ENCODE results near the gene FOXO1. TPM values are rescaled to one million over a fixed set of nuclear protein-coding genes. Genes with fewer than 3 reads are reported as not detected.
A peak's percentile ranks its signal among the peaks of the same experiment; 100 is the strongest.
"Not testable (repeated sequence)": the region's sequence is repeated elsewhere in the genome, so short reads cannot be mapped to it uniquely, and the experiment has no call there.

Gene FOXO1
- total RNA-seq, 1 experiment from 2014 or later: 24.3 TPM

- no peaks in the 10 kb centered on the region for H3K36me3 ChIP-seq (replicated peaks; ENCODE audit: control insufficient read depth, insufficient read depth, low read length)
- H3K27me3 ChIP-seq (ENCODE audit: control insufficient read depth, insufficient read depth, low read length): no peaks in the 10 kb centered on the region
- H3K4me3 ChIP-seq (ENCODE audit: insufficient read depth, low read depth, low read length): no peak overlapping the region
- no peak for DNase-seq
Observed at GRCh38 chr13:40672765-40673397, 6.4 kb upstream of the FOXO1 start.

DNA sequence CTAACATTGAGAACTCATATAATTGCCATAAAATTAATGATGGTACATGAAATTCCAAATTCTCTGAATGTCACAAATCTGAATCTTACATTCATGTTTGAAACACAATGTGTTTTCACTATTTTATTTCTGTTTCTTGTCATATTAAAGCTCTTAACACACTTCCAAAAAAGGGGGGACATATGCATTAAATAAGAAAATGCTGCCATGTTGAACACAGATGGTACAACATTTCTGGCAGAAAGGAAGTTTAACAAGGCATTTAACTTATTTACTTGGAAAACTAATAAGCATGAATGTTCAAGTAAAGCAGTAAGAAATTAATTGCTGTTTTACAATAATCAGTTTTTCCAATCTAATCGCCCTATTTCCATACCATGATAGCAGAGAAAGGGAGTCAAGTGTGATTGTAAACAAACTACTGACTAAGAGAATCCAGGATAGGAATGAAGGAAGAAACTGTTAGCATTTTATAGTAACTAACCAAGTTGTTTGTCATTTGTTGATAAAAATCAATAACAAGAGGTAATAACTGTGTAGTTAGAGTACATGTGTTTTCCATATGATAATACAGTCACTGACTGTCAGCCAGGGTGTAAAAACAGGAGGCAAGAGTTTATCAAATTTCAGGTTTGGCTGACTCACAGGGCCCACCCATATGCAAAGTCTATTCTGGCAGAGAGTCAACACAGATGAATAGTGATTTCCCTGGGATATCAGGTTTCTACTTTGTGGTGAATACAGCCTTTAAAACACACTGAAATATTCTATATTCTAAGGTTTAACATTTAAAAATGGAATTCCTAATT, 5.7 kb upstream of the FOXO1 start:
- Histone ChIP-seq H3K27me3 (ENCODE audit: control insufficient read depth, insufficient read depth, low read length) (no peaks in the 10 kb centered on the region), H3K4me3 (ENCODE audit: insufficient read depth, low read depth, low read length) (no peak overlapping the region), H3K36me3 (replicated peaks; ENCODE audit: control insufficient read depth, insufficient read depth, low read length) (no peaks in the 10 kb centered on the region)
- DNase-seq: peak; percentile 63

DNA sequence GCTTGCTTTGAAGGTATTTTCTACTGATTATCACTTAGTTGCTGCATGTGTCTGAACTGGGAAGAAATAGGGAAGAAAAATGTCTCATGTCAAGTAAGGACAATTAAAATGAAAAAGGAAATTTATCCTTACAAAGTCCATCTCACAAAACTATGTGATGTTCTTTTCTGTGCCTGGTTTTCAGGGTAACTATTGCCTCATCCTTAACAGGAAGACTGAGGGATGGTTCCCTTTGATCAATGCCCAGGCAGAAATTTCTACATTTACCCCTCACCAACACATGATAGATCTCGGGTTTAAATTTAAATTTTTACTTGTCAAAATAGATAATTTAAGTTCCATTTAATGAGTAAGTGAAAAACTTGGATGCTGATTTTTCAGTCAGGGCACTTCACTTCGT, 3.9 kb upstream of the FOXO1 start:
- Histone ChIP-seq H3K36me3 (replicated peaks; ENCODE audit: control insufficient read depth, insufficient read depth, low read length) (no peaks in the 10 kb centered on the region), H3K4me3 (ENCODE audit: insufficient read depth, low read depth, low read length) (no peak overlapping the region), H3K27me3 (ENCODE audit: control insufficient read depth, insufficient read depth, low read length) (no peaks in the 10 kb centered on the region)
- no peak for DNase-seq

GRCh38 chr13:40668335-40668734, 1.9 kb upstream of the FOXO1 start:
- H3K4me3 ChIP-seq (ENCODE audit: insufficient read depth, low read depth, low read length): no peak overlapping the region

GRCh38 chr13:40667622-40667978, 1.2 kb upstream of the FOXO1 start:
- peak overlapping the region; percentile 68 for H3K4me3 ChIP-seq (ENCODE audit: insufficient read depth, low read depth, low read length)
- H3K36me3 ChIP-seq (replicated peaks; ENCODE audit: control insufficient read depth, insufficient read depth, low read length): no peaks in the 10 kb centered on the region
- DNase-seq: peak; percentile 67
- H3K27me3 ChIP-seq (ENCODE audit: control insufficient read depth, insufficient read depth, low read length): no peaks in the 10 kb centered on the region

More at GRCh38 chr13:40668335-40668734, 1.9 kb upstream of the FOXO1 start:
- H3K27me3 ChIP-seq (ENCODE audit: control insufficient read depth, insufficient read depth, low read length): no peaks in the 10 kb centered on the region
- peak; percentile 81 for DNase-seq
- H3K36me3 ChIP-seq (replicated peaks; ENCODE audit: control insufficient read depth, insufficient read depth, low read length): no peaks in the 10 kb centered on the region

GRCh38 chr13:40666933-40667621, 636 bp upstream of the FOXO1 start:
- Histone ChIP-seq H3K4me3 (ENCODE audit: insufficient read depth, low read depth, low read length) (peak overlapping the region; percentile 68), H3K36me3 (replicated peaks; ENCODE audit: control insufficient read depth, insufficient read depth, low read length) (no peaks in the 10 kb centered on the region), H3K27me3 (ENCODE audit: control insufficient read depth, insufficient read depth, low read length) (no peaks in the 10 kb centered on the region)
- DNase-seq: peak; percentile 90

DNA sequence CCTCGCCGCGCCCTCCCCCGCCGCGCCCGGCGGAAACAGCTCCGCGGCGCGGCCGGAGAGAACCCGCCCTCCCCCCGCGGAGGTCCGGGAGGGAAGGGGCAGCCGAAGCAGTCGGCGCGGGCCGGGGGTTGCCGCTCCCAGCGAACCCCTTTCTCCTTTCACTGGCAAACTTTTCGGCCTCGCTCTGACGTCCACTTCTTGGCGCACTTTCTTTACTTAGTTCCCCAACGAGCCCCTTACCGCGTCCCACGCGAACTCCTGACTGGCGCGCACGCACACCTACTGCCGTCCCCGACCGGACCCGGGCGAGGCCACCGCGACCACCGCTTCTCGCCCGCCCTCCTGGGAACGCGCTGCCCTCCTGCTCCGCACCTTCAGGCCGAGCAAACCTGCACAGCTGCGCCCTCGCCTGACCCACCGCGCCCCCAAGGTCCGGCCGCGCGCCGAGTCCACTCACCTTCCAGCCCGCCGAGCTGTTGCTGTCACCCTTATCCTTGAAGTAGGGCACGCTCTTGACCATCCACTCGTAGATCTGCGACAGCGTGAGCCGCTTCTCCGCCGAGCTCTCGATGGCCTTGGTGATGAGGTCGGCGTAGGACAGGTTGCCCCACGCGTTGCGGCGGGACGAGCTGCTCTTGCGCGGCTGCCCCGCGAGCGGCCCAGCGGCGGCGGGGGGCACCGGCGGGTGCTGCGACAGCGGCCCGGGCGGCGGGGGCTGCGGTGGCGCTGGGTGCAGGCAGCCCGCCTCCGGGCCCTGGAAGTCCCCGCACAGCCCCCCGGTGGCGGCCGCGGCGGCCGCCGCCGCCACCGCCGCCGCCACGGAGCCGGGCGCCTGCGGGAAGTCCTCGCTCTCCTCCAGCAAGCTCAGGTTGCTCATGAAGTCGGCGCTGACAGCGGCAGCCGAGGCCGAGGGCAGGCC, 1.1 kb downstream of the FOXO1 start:
- peak overlapping the region; percentile 96 for H3K4me3 ChIP-seq (ENCODE audit: insufficient read depth, low read depth, low read length)
- peak; percentile 72 for DNase-seq
- no peaks in the 10 kb centered on the region for H3K36me3 ChIP-seq (replicated peaks; ENCODE audit: control insufficient read depth, insufficient read depth, low read length)
- no peaks in the 10 kb centered on the region for H3K27me3 ChIP-seq (ENCODE audit: control insufficient read depth, insufficient read depth, low read length)

DNA sequence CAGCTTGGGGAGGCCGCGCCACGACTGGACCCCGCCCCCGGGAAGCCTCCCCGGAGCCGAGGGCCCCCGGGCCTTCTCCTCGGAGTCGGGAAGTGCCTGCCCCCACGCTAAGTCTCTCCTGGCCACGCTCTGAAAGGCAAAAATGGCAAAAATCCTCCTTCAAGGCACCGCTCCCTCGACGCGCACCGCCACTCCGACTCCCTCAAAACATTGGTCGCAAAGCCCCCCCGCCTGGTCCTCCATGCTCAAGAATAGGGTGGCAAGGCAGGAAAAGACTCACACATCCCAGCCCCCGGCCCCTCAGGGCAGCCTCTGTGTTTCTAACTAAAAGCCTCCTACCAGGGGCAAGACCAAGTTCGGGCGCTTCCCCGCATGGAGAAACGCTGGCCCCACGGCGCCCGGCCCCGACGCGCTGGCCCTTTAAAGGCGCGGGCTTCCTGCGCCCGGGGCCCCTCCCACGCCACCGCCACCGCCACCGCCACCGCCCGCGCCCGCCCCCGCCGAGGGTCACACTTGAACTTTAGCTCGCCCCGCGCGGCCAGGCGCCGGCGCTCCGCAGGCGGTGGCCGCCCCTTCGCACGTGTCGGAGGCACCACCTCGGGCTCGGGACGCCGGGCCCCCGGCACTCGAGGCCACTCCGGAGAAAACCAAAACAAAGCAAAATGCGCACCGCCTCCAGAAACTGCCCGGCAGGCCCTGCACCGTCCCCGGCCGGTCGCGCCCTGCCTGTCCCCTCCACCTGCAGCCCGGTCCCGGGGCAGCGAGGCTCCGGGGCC, 1.9 kb downstream of the FOXO1 start:
- H3K27me3 ChIP-seq (ENCODE audit: control insufficient read depth, insufficient read depth, low read length): no peaks in the 10 kb centered on the region
- DNase-seq: peak; percentile 83
- H3K4me3 ChIP-seq (ENCODE audit: insufficient read depth, low read depth, low read length): peak overlapping the region; percentile 96
- no peaks in the 10 kb centered on the region for H3K36me3 ChIP-seq (replicated peaks; ENCODE audit: control insufficient read depth, insufficient read depth, low read length)

DNA sequence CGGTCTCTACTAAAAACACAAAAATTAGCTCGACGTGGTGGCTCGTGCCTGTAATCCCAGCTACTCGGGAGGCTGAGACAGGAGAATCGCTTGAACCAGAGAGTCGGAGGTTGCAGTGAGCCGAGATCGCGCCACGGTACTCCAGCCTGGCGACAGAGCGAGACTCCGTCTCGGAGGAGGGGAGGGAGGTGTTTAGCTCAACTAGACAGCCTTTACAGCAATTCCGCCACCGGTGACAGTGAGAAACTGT, 2.4 kb downstream of the FOXO1 start:
- not testable (repeated sequence) for H3K36me3 ChIP-seq (replicated peaks; ENCODE audit: control insufficient read depth, insufficient read depth, low read length); DNase-seq

GRCh38 chr13:40662866-40663265, 3.6 kb downstream of the FOXO1 start:
- Histone ChIP-seq H3K36me3 (replicated peaks; ENCODE audit: control insufficient read depth, insufficient read depth, low read length) (no peaks in the 10 kb centered on the region), H3K27me3 (ENCODE audit: control insufficient read depth, insufficient read depth, low read length) (no peaks in the 10 kb centered on the region), H3K4me3 (ENCODE audit: insufficient read depth, low read depth, low read length) (no peak overlapping the region; the same call in 1 of the 2 replicates)
- DNase-seq: no peak

More for the DNA sequence above, 2.4 kb downstream of the FOXO1 start:
- not testable (repeated sequence) for H3K27me3 ChIP-seq (ENCODE audit: control insufficient read depth, insufficient read depth, low read length)
- peak overlapping the region; percentile 96 for H3K4me3 ChIP-seq (ENCODE audit: insufficient read depth, low read depth, low read length)

DNA sequence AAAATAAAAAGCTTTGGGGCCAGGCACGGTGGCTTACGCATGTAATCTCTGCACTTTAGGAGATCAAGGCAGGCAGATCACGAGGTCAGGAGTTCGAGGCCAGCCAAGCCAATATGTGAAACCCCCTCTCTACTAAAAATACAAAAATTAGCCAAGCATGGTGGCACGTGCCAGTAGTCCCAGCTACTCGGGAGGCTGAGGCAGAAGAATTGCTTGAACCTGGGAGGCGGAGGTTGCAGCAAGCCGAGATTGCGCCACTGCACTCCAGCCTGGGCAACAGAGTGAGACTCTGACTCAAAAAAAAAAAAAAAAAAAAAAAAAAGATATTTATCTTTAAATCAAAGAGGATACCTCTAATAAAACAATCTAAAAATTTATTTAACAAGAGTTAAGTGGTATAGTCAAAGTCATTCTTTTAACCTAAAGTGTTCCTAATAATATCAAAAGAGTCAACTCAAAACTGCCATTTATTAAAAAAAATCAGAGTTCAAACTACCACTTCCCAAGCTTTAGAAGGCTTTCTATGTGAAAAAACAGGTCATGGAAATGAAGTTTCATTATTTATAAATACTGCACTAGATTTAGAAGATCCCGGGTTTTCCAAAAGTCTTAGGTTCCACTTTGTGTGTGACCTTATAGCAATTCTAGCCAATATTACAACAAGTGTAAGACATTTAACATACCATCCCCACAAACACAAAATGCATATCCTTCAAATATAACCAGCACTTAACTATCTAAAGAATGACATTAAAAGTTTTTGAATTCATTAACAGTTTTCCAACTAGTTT, 4.4 kb downstream of the FOXO1 start:
- DNase-seq: no peak
- no peaks in the 10 kb centered on the region for H3K36me3 ChIP-seq (replicated peaks; ENCODE audit: control insufficient read depth, insufficient read depth, low read length)
- H3K4me3 ChIP-seq (ENCODE audit: insufficient read depth, low read depth, low read length): no peak overlapping the region; the same call in 1 of the 2 replicates
- H3K27me3 ChIP-seq (ENCODE audit: control insufficient read depth, insufficient read depth, low read length): no peaks in the 10 kb centered on the region

- Histone ChIP-seq H3K27me3 (ENCODE audit: control insufficient read depth, insufficient read depth, low read length) (no peaks in the 10 kb centered on the region), H3K4me3 (ENCODE audit: insufficient read depth, low read depth, low read length) (no peak overlapping the region), H3K36me3 (replicated peaks; ENCODE audit: control insufficient read depth, insufficient read depth, low read length) (no peaks in the 10 kb centered on the region)
- DNase-seq: no peak
Observed at GRCh38 chr13:40660692-40661091, 5.7 kb downstream of the FOXO1 start.

GRCh38 chr13:40660141-40660664, 6.2 kb downstream of the FOXO1 start:
- H3K36me3 ChIP-seq (replicated peaks; ENCODE audit: control insufficient read depth, insufficient read depth, low read length): no peaks in the 10 kb centered on the region
- H3K27me3 ChIP-seq (ENCODE audit: control insufficient read depth, insufficient read depth, low read length): no peaks in the 10 kb centered on the region
- no peak overlapping the region for H3K4me3 ChIP-seq (ENCODE audit: insufficient read depth, low read depth, low read length)
- DNase-seq: no peak

Measured in H7 (cell line).